Right lobe of liver (tissue), 4 donors: ENCODE results near the gene DOK4.

Source experiments
- POLR2A ChIP-seq: fragments of 450-650 bp; IDR thresholded peaks from one replicate; pipeline ENCODE4 v1.6.1; 2017; ENCODE audit warnings: antibody characterized with exemption, mild to moderate bottlenecking
- TF ChIP-seq, protein P1 (sequence below), 4 donors: fragments of 200-600 bp in 3 of 4; fragments of 450-650 bp in 1 of 4; IDR thresholded peaks; one replicate each; pipeline versions ENCODE4 v1.5.1 to v1.8.0; 2016 to 2022; ENCODE audit warnings: antibody characterized with exemption in 4 of 4, mild to moderate bottlenecking in 2 of 4
- donor health status: DM: no; HTN: no; CAD: no.
- donor health status: DM: no; HTN: no; CAD: no.
- donor health status: DM: no; HTN: yes; CAD: no.

DNA sequence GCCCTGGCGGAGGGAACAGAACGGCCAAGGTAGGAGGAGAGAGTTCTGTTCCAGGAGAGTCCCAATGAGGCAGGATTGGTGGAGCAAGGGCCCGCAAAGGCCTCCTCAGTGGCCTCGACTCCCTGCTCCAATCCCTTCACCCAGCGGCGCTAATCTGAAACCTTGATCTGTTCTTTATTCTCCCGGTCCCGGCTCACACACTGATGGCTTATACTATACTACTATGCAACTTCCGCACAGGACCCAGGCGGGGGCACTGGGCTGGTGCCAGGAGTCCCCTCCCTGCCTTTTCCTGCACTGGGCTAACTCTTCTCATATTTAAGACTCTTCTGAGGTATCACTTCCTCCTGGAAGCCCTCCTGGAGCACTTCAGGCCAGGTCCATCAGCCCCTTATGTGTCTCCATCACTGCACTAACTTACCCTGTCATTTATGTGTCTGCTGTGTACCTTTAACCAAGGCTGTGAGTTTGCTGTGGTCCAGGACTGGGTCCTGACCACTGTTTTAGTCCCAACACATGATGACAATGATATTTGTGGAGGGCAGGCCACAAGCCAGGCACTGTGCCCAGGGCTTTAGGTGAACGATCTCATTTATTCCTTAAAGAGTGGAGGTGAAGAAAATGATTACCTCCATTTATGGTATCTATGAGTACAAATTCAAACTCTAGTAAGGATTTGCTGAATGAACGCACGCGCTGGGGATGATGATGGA is 43.3 kb upstream of the DOK4 start:
- TF ChIP-seq, protein P1, sequence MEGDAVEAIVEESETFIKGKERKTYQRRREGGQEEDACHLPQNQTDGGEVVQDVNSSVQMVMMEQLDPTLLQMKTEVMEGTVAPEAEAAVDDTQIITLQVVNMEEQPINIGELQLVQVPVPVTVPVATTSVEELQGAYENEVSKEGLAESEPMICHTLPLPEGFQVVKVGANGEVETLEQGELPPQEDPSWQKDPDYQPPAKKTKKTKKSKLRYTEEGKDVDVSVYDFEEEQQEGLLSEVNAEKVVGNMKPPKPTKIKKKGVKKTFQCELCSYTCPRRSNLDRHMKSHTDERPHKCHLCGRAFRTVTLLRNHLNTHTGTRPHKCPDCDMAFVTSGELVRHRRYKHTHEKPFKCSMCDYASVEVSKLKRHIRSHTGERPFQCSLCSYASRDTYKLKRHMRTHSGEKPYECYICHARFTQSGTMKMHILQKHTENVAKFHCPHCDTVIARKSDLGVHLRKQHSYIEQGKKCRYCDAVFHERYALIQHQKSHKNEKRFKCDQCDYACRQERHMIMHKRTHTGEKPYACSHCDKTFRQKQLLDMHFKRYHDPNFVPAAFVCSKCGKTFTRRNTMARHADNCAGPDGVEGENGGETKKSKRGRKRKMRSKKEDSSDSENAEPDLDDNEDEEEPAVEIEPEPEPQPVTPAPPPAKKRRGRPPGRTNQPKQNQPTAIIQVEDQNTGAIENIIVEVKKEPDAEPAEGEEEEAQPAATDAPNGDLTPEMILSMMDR (IDR thresholded peaks at IDR 0.05), result no peak
- TF ChIP-seq POLR2A, result no peak
